ENCODE data around the gene IKZF1. TPM values are rescaled to one million over a fixed set of nuclear protein-coding genes. Genes with fewer than 3 reads are reported as not detected.

IKZF1 gene
- total and polyA plus RNA-seq, 10 donors, result 36.4 to 389 (median 231) TPM

- no peak for DNase-seq
- WGBS, 5 donors, result 45 to 61% (median 49%) methylated on average over 6 of the region's 6 CpGs
Measured at GRCh38 chr7:50321487-50322067, 17.1 kb downstream of the IKZF1 start.

GRCh38 chr7:50324113-50324512 is 19.6 kb downstream of the IKZF1 start:
- Histone ChIP-seq H3K27me3 (replicated peaks in 1 of 7) (no peaks in the 10 kb centered on the region), H3K4me3 (no peak overlapping the region), H3K36me3 (peaks cover 0 to 95% (median 26%) of the 10 kb centered on the region in 6 donors), H3K9me3 (no peaks in the 10 kb centered on the region), H3K27ac (peak overlapping the region in 4 of 8 donors; percentile 0 to 43 (median 14)), H3K4me1 (peaks cover 18 to 100% (median 75%) of the 10 kb centered on the region in 6 donors)
- DNase-seq, result no peak
- 56 to 79% (median 65%) methylated on average over 3 of the region's 3 CpGs for WGBS, 5 donors
- intact Hi-C loops (cut with DNase I; ENCODE audit: low total_unique reads), result no loop called here
- no peak for TF ChIP-seq POLR2AphosphoS5 (IDR thresholded peaks at IDR 0.05)
- TF ChIP-seq POLR2A (IDR thresholded peaks at IDR 0.05), result no peak
- TF ChIP-seq, protein P1, sequence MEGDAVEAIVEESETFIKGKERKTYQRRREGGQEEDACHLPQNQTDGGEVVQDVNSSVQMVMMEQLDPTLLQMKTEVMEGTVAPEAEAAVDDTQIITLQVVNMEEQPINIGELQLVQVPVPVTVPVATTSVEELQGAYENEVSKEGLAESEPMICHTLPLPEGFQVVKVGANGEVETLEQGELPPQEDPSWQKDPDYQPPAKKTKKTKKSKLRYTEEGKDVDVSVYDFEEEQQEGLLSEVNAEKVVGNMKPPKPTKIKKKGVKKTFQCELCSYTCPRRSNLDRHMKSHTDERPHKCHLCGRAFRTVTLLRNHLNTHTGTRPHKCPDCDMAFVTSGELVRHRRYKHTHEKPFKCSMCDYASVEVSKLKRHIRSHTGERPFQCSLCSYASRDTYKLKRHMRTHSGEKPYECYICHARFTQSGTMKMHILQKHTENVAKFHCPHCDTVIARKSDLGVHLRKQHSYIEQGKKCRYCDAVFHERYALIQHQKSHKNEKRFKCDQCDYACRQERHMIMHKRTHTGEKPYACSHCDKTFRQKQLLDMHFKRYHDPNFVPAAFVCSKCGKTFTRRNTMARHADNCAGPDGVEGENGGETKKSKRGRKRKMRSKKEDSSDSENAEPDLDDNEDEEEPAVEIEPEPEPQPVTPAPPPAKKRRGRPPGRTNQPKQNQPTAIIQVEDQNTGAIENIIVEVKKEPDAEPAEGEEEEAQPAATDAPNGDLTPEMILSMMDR (IDR thresholded peaks at IDR 0.05 in 8 of 11, conservative IDR thresholded peaks at IDR 0.05 in 3 of 11), result no peak

More at GRCh38 chr7:50321487-50322067, 17.1 kb downstream of the IKZF1 start:
- TF ChIP-seq POLR2A (IDR thresholded peaks at IDR 0.05) (no peak), POLR2AphosphoS5 (IDR thresholded peaks at IDR 0.05) (no peak)
- TF ChIP-seq, protein P1 (IDR thresholded peaks at IDR 0.05 in 8 of 11, conservative IDR thresholded peaks at IDR 0.05 in 3 of 11), result no peak
- no peaks in the 10 kb centered on the region for H3K9me3 ChIP-seq
- intact Hi-C loops (cut with DNase I; ENCODE audit: low total_unique reads), result no loop called here
- H3K27ac ChIP-seq, result peak overlapping the region in 6 of 8 donors; percentile 33 to 96 (median 80)
- peaks cover 0 to 74% (median 14%) of the 10 kb centered on the region in 6 donors for H3K36me3 ChIP-seq
- H3K27me3 ChIP-seq (replicated peaks in 1 of 7), result no peaks in the 10 kb centered on the region
- H3K4me3 ChIP-seq, result peak overlapping the region in 1 of 8 donors; percentile 9
- peaks cover 13 to 100% (median 83%) of the 10 kb centered on the region in 6 donors for H3K4me1 ChIP-seq

- DNase-seq, result peak; percentile 72
- Histone ChIP-seq H3K27ac (peak overlapping the region in 4 of 8 donors; percentile 58 to 89 (median 78)), H3K4me3 (no peak overlapping the region), H3K27me3 (replicated peaks in 1 of 7) (no peaks in the 10 kb centered on the region), H3K9me3 (no peaks in the 10 kb centered on the region), H3K4me1 (peaks cover 35 to 100% (median 75%) of the 10 kb centered on the region in 6 donors), H3K36me3 (peaks cover 0 to 99% (median 21%) of the 10 kb centered on the region in 6 donors)
- TF ChIP-seq POLR2AphosphoS5 (IDR thresholded peaks at IDR 0.05) (peak; percentile 26 to 39 (median 29)), POLR2A (IDR thresholded peaks at IDR 0.05) (no peak)
- TF ChIP-seq, protein P1 (IDR thresholded peaks at IDR 0.05 in 8 of 11, conservative IDR thresholded peaks at IDR 0.05 in 3 of 11), result no peak
- WGBS, 5 donors, result 70 to 86% (median 72%) methylated on average over 9 to 10 of the region's 10 CpGs
- intact Hi-C loops (cut with DNase I; ENCODE audit: low total_unique reads), result no loop called here
Measured at GRCh38 chr7:50327443-50327842, 22.9 kb downstream of the IKZF1 start.

DNA sequence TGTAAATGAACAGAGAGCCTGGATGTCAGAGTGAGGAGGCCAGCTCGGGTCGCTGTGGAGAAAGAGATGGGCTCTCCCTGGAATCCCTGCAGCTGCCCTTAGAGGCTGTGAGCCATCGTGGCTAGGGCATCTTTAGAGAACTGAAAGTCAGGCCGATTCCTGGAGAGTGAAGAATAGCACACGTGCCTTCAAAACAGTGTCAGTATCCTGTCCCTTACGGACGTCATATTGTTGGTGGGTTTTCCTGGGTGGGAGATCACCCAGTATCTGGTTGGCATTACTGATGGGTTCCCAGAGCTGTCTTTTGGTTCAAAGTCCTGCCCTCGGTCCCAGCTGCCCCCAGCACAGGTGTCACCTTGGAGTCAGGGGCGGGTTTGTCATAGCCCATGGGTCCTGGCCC is 25.3 kb downstream of the IKZF1 start:
- no peaks in the 10 kb centered on the region for H3K27me3 ChIP-seq (replicated peaks in 1 of 7)
- peak in 2 of 3 donors; percentile 23 to 61 for TF ChIP-seq POLR2AphosphoS5 (IDR thresholded peaks at IDR 0.05)
- TF ChIP-seq POLR2A (IDR thresholded peaks at IDR 0.05), result no peak
- TF ChIP-seq, protein P1 (IDR thresholded peaks at IDR 0.05 in 8 of 11, conservative IDR thresholded peaks at IDR 0.05 in 3 of 11), result no peak
- no peaks in the 10 kb centered on the region for H3K9me3 ChIP-seq
- H3K4me3 ChIP-seq, result peak overlapping the region in 1 of 8 donors; percentile 15
- peaks cover 51 to 100% (median 77%) of the 10 kb centered on the region in 6 donors for H3K4me1 ChIP-seq
- DNase-seq, result no peak
- H3K36me3 ChIP-seq, result peaks cover 0 to 85% (median 16%) of the 10 kb centered on the region in 6 donors
- WGBS, 5 donors, result 52 to 63% (median 56%) methylated on average over 9 of the region's 9 CpGs
- intact Hi-C loops (cut with DNase I; ENCODE audit: low total_unique reads), result no loop called here
- H3K27ac ChIP-seq, result peak overlapping the region; percentile 69 to 92 (median 82)
